WTC11 (cell line): ENCODE data around the gene DDX10. TPM values are rescaled to one million over a fixed set of nuclear protein-coding genes. Genes with fewer than 3 reads are reported as not detected.
A peak's percentile ranks its signal among the peaks of the same experiment; 100 is the strongest.

Source experiments
- ATAC-seq: fragments of 200-7000 bp; cut with Tn5 transposase; 2 replicates; pipeline ENCODE4 v1.10.0; 2021; ENCODE audit warnings: mild to moderate bottlenecking, moderate library complexity
- CTCF ChIA-PET: fragments of 300-600 bp; sonication (Branson Sonifier 250); formaldehyde crosslinking; loops from one replicate; lab custom pipeline; 2021; ENCODE audit warnings: antibody characterized with exemption; lab: Charles Lee
- POLR2A ChIA-PET: fragments of 350-600 bp; sonication (Branson Sonifier 250); formaldehyde crosslinking; loops from one replicate; lab custom pipeline; 2021; ENCODE audit warnings: antibody characterized with exemption; lab: Charles Lee
- DNase-seq: peaks from one replicate; pipeline ENCODE4 v3.0.0; 2021; ENCODE audit warnings: low spot score
- H3K27ac Mint-ChIP-seq: 2 replicates; pipeline ENCODE4 v1.8.0; 2021; ENCODE audit warnings: mixed read lengths
- H3K27me3 Mint-ChIP-seq: 2 replicates; pipeline ENCODE4 v1.8.0; 2021; ENCODE audit warnings: low read depth, mild to moderate bottlenecking, moderate library complexity, mixed read lengths
- H3K36me3 Mint-ChIP-seq: 2 replicates; pipeline ENCODE4 v1.8.0; 2021; ENCODE audit warnings: mixed read lengths
- H3K4me1 Mint-ChIP-seq: 2 replicates; pipeline ENCODE4 v1.8.0; 2022; ENCODE audit warnings: mixed read lengths
- H3K4me3 Mint-ChIP-seq: 2 replicates; pipeline ENCODE4 v1.8.0; 2021; ENCODE audit warnings: mild to moderate bottlenecking, moderate library complexity, mixed read lengths
- H3K9me3 Mint-ChIP-seq: 2 replicates; pipeline ENCODE4 v1.8.0; 2021; ENCODE audit warnings: mixed read lengths
- ATF1 ChIP-seq: sonication (generic); formaldehyde crosslinking; IDR thresholded peaks from 2 replicates; pipeline ENCODE4 v1.8.1; 2023; ENCODE audit warnings: mild to moderate bottlenecking, moderate library complexity, missing genetic modification reagents
- ELF4 ChIP-seq: sonication (generic); formaldehyde crosslinking; IDR thresholded peaks from 2 replicates; pipeline ENCODE4 v1.8.1; 2022; ENCODE audit warnings: low read depth, mild to moderate bottlenecking, moderate library complexity, missing genetic modification reagents
- EMX1 ChIP-seq: fragments of 250-450 bp; sonication (Bioruptor Pico); IDR thresholded peaks from 2 replicates; pipeline ENCODE4 v1.8.0; 2021; ENCODE audit warnings: mild to moderate bottlenecking
- ERG ChIP-seq: fragments of 250-450 bp; sonication (Bioruptor Pico); IDR thresholded peaks from 2 replicates; pipeline ENCODE4 v1.8.0; 2021; ENCODE audit warnings: mild to moderate bottlenecking
- FOXP4 ChIP-seq: sonication (generic); formaldehyde crosslinking; IDR thresholded peaks from 2 replicates; pipeline ENCODE4 v1.8.0; 2022; ENCODE audit warnings: mild to moderate bottlenecking, missing genetic modification reagents
- HMGA2 ChIP-seq: fragments of 250-450 bp; sonication (Bioruptor Pico); IDR thresholded peaks from 2 replicates; pipeline ENCODE4 v1.4.0; 2021; ENCODE audit warnings: mild to moderate bottlenecking, moderate library complexity
- JUN ChIP-seq: sonication (generic); formaldehyde crosslinking; IDR thresholded peaks from 2 replicates; pipeline ENCODE4 v1.8.0; 2023; ENCODE audit warnings: mild to moderate bottlenecking, missing genetic modification reagents
- KAT7 ChIP-seq: sonication (generic); formaldehyde crosslinking; IDR thresholded peaks from 2 replicates; pipeline ENCODE4 v1.8.1; 2023; ENCODE audit warnings: missing genetic modification reagents, mild to moderate bottlenecking, borderline replicate concordance
- PRDM15 ChIP-seq: sonication (generic); formaldehyde crosslinking; IDR thresholded peaks from 2 replicates; pipeline ENCODE4 v1.8.0; 2022; ENCODE audit warnings: missing genetic modification reagents
- RELA ChIP-seq: sonication (generic); formaldehyde crosslinking; IDR thresholded peaks from 2 replicates; pipeline ENCODE4 v1.8.1; 2022; ENCODE audit warnings: missing genetic modification reagents, mild to moderate bottlenecking, borderline replicate concordance
- TEAD4 ChIP-seq: sonication (generic); formaldehyde crosslinking; IDR thresholded peaks from 2 replicates; pipeline ENCODE4 v1.8.0; 2022; ENCODE audit warnings: mild to moderate bottlenecking, missing genetic modification reagents
- TP53 ChIP-seq: sonication (generic); formaldehyde crosslinking; IDR thresholded peaks from 2 replicates; pipeline ENCODE4 v1.8.1; 2023; ENCODE audit warnings: mild to moderate bottlenecking, missing genetic modification reagents
- ZNF138 ChIP-seq: sonication (generic); formaldehyde crosslinking; conservative IDR thresholded peaks from 2 replicates; pipeline ENCODE4 v1.8.1; 2022; ENCODE audit warnings: mild to moderate bottlenecking, moderate library complexity, missing genetic modification reagents
- ZNF671 ChIP-seq: fragments of 250-450 bp; sonication (Bioruptor Pico); IDR thresholded peaks from 2 replicates; pipeline ENCODE4 v1.8.0; 2021; ENCODE audit warnings: mild to moderate bottlenecking
- total RNA-seq: library from RNA; stranded (reverse); gene quantifications from 3 replicates; pipeline ENCODE4 v1.2.3, GENCODE V29; 2021
- TF ChIP-seq, protein P1 (sequence below): fragments of 250-450 bp; sonication (Bioruptor Pico); IDR thresholded peaks from 2 replicates; pipeline ENCODE4 v1.9.0; 2021; ENCODE audit warnings: mild to moderate bottlenecking
- TF ChIP-seq, protein P2 (sequence below): sonication (generic); formaldehyde crosslinking; IDR thresholded peaks from 2 replicates; pipeline ENCODE4 v1.8.1; 2023; ENCODE audit warnings: mild to moderate bottlenecking, missing genetic modification reagents, moderate library complexity

Gene DDX10
- total RNA-seq, 1 experiment from 2014 or later: 56.8 TPM

GRCh38 chr11:108881131-108881530 lies 216.3 kb downstream of the DDX10 start (continued):
- no peak for TF ChIP-seq ERG (CRISPR knock-in tag)
- no peak for TF ChIP-seq HMGA2 (CRISPR knock-in tag)
- TF ChIP-seq, protein P1, sequence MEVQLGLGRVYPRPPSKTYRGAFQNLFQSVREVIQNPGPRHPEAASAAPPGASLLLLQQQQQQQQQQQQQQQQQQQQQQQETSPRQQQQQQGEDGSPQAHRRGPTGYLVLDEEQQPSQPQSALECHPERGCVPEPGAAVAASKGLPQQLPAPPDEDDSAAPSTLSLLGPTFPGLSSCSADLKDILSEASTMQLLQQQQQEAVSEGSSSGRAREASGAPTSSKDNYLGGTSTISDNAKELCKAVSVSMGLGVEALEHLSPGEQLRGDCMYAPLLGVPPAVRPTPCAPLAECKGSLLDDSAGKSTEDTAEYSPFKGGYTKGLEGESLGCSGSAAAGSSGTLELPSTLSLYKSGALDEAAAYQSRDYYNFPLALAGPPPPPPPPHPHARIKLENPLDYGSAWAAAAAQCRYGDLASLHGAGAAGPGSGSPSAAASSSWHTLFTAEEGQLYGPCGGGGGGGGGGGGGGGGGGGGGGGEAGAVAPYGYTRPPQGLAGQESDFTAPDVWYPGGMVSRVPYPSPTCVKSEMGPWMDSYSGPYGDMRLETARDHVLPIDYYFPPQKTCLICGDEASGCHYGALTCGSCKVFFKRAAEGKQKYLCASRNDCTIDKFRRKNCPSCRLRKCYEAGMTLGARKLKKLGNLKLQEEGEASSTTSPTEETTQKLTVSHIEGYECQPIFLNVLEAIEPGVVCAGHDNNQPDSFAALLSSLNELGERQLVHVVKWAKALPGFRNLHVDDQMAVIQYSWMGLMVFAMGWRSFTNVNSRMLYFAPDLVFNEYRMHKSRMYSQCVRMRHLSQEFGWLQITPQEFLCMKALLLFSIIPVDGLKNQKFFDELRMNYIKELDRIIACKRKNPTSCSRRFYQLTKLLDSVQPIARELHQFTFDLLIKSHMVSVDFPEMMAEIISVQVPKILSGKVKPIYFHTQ: no peak
- TF ChIP-seq ATF1: no peak
- TF ChIP-seq JUN (CRISPR knock-in tag): no peak

DNA sequence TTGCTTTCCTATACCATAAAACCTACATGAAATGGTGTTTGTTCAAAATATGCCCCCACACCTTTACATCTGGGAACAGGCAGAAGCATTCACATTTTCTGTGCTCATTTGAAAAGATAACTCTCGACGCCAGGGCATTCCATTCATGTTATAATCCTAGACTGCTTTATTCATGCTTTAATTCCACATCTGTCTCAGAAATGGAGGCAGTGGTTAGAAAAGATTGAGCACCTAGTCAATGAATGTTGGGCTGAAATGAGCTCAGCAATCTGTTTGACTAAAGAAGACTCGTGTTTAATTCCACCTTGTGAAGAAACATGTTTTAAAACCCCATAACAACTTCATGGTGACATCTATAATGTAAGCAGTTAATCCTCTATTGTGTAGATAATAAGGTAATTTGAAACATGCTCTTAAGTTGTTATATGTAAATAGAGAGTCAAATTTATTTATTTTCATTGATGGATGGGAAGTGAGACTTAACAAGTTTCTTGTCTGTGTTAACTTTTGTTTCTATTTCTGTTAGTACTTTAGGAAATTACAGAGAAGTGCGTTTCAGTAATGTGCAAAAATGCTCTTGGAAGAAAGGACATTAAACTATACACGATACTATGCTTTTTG lies 217.5 kb downstream of the DDX10 start:
- no peak for ATAC-seq
- no peaks in the 10 kb centered on the region for H3K9me3 Mint-ChIP-seq
- POLR2A ChIA-PET: no interaction called here

GRCh38 chr11:108886005-108886659 lies 221.3 kb downstream of the DDX10 start:
- no peaks in the 10 kb centered on the region for H3K36me3 Mint-ChIP-seq
- no peak for ATAC-seq
- ChIA-PET CTCF (interaction anchor here (1.4 kb wide), 1 partner anchor 15 kb away, joined by 7 read pairs; no protein-coding TSS in a partner anchor), POLR2A (no interaction called here)
- no peaks in the 10 kb centered on the region for H3K9me3 Mint-ChIP-seq
- H3K4me1 Mint-ChIP-seq: peaks cover 16% of the 10 kb centered on the region
- peak overlapping the region; percentile 37 for H3K27ac Mint-ChIP-seq
- no peaks in the 10 kb centered on the region for H3K27me3 Mint-ChIP-seq
- DNase-seq: no peak
- TF ChIP-seq, protein P2, sequence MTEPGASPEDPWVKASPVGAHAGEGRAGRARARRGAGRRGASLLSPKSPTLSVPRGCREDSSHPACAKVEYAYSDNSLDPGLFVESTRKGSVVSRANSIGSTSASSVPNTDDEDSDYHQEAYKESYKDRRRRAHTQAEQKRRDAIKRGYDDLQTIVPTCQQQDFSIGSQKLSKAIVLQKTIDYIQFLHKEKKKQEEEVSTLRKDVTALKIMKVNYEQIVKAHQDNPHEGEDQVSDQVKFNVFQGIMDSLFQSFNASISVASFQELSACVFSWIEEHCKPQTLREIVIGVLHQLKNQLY (CRISPR knock-in tag): no peak
- TF ChIP-seq KAT7 (CRISPR knock-in tag) (no peak), RELA (CRISPR knock-in tag) (no peak), PRDM15 (CRISPR knock-in tag) (no peak), TEAD4 (no peak), ZNF138 (CRISPR knock-in tag) (no peak)
- H3K4me3 Mint-ChIP-seq: no peak overlapping the region

More for the DNA sequence above, 217.5 kb downstream of the DDX10 start:
- CTCF ChIA-PET: no interaction called here
- no peak for TF ChIP-seq TP53 (CRISPR knock-in tag)
- no peak for TF ChIP-seq ZNF671 (CRISPR knock-in tag)
- no peak for TF ChIP-seq FOXP4 (CRISPR knock-in tag)
- no peak for TF ChIP-seq EMX1 (CRISPR knock-in tag)
- TF ChIP-seq ELF4 (CRISPR knock-in tag): no peak
- no peak for DNase-seq
- H3K27ac Mint-ChIP-seq: no peak overlapping the region
- no peaks in the 10 kb centered on the region for H3K36me3 Mint-ChIP-seq
- H3K4me1 Mint-ChIP-seq: peaks cover 4% of the 10 kb centered on the region; the same call in 1 of the 2 replicates
- H3K27me3 Mint-ChIP-seq: no peaks in the 10 kb centered on the region
- H3K4me3 Mint-ChIP-seq: no peak overlapping the region
